IMR-90 (cell line): Measurements from ENCODE around the gene ALK. TPM values are rescaled to one million over a fixed set of nuclear protein-coding genes. Genes with fewer than 3 reads are reported as not detected.

Experiments used
- ATAC-seq: fragments of 200-7000 bp; cut with Tn5 transposase; 2 replicates; pipeline ENCODE4 v1.9.1; 2020; ENCODE audit warnings: low read depth, mild to moderate bottlenecking, moderate library complexity
- BruUV-seq: library from RNA; stranded (reverse); fragments of 400-500 nt; replicated peaks from 2 replicates; lab custom pipeline; 2021; lab: Mats Ljungman, UMichigan
- CTCF ChIA-PET: fragments of 300-600 bp; formaldehyde crosslinking; extraction: SDS; loops from one replicate; lab custom pipeline; 2021; ENCODE audit warnings: antibody characterized with exemption; lab: Yijun Ruan, JAX
- POLR2A ChIA-PET: fragments of 300-600 bp; sonication (Branson Sonifier 250); formaldehyde crosslinking; loops from one replicate; lab custom pipeline; 2022; ENCODE audit warnings: antibody characterized with exemption; ENCODE audit not compliant: unreplicated experiment; lab: Charles Lee
- DNase-seq: peaks from one replicate; pipeline ENCODE4 v3.0.0; 2013
- H2AFZ ChIP-seq: replicated peaks from 2 replicates; pipeline ENCODE3; 2013; ENCODE audit warnings: low read length, mild to moderate bottlenecking; ENCODE audit not compliant: poor library complexity
- H2AK5ac ChIP-seq: 2 replicates; pipeline ENCODE4 v1.6.1; 2013; ENCODE audit warnings: low read depth, low read length, inconsistent platforms
- H2AK9ac ChIP-seq: replicated peaks from 2 replicates; pipeline ENCODE3; 2013; ENCODE audit warnings: mild to moderate bottlenecking, low read depth, low read length, moderate library complexity; ENCODE audit not compliant: poor library complexity
- H2BK120ac ChIP-seq: 2 replicates; pipeline ENCODE4 v1.6.1; 2013; ENCODE audit warnings: low read depth, low read length, inconsistent platforms
- H2BK15ac ChIP-seq: 3 replicates; pipeline ENCODE4 v1.6.1; 2013; ENCODE audit warnings: low read depth, low read length, inconsistent platforms
- H2BK20ac ChIP-seq: 2 replicates; pipeline ENCODE4 v1.6.1; 2013; ENCODE audit warnings: low read depth, mild to moderate bottlenecking, inconsistent platforms, low read length, moderate library complexity
- H2BK5ac ChIP-seq: 2 replicates; pipeline ENCODE4 v1.6.1; 2013; ENCODE audit warnings: mild to moderate bottlenecking, low read depth, low read length, inconsistent platforms; ENCODE audit not compliant: poor library complexity, severe bottlenecking
- H3K14ac ChIP-seq: replicated peaks from 2 replicates; pipeline ENCODE4 v1.6.1; 2013; ENCODE audit warnings: low read depth, low read length, inconsistent platforms
- H3K18ac ChIP-seq: 2 replicates; pipeline ENCODE4 v1.6.1; 2013; ENCODE audit warnings: low read depth, low read length, control low read depth
- H3K23ac ChIP-seq: 2 replicates; pipeline ENCODE4 v1.6.1; 2013; ENCODE audit warnings: low read depth, low read length, inconsistent platforms
- H3K27ac ChIP-seq: 2 replicates; pipeline ENCODE4 v1.5.1; 2013; ENCODE audit warnings: mild to moderate bottlenecking, control low read depth, low read length; ENCODE audit not compliant: insufficient read depth
- H3K27me3 ChIP-seq: 2 replicates; pipeline ENCODE4 v1.6.1; 2013; ENCODE audit warnings: low read length; ENCODE audit not compliant: control insufficient read depth, insufficient read depth
- H3K36me3 ChIP-seq: 2 replicates; pipeline ENCODE4 v1.6.1; 2013; ENCODE audit warnings: low read length, mixed read lengths; ENCODE audit not compliant: control insufficient read depth, insufficient read depth
- H3K4ac ChIP-seq: 2 replicates; pipeline ENCODE4 v1.6.1; 2013; ENCODE audit warnings: low read depth, low read length, inconsistent platforms
- H3K4me1 ChIP-seq: 2 replicates; pipeline ENCODE4 v1.6.1; 2013; ENCODE audit warnings: low read length, mixed read lengths; ENCODE audit not compliant: control insufficient read depth, insufficient read depth
- H3K4me2 ChIP-seq: 2 replicates; pipeline ENCODE4 v1.6.1; 2013; ENCODE audit warnings: low read depth, mild to moderate bottlenecking, control low read depth, low read length, moderate library complexity
- H3K4me3 ChIP-seq: 2 replicates; pipeline ENCODE4 v1.5.1; 2013; ENCODE audit warnings: low read depth, mild to moderate bottlenecking, control low read depth, low read length, moderate library complexity; ENCODE audit not compliant: insufficient read depth
- H3K56ac ChIP-seq: 2 replicates; pipeline ENCODE4 v1.6.1; 2013; ENCODE audit warnings: low read length, inconsistent platforms; ENCODE audit not compliant: insufficient read depth; ENCODE audit errors: extremely low read depth
- H3K79me1 ChIP-seq, 2 experiments: 2 replicates each; pipeline ENCODE4 v1.6.1; 2013; ENCODE audit warnings: low read length in 2 of 2, inconsistent platforms in 1 of 2, low read depth in 1 of 2
- H3K9ac ChIP-seq: 2 replicates; pipeline ENCODE4 v1.6.1; 2013; ENCODE audit warnings: low read depth, low read length, control low read depth
- H3K9me1 ChIP-seq: 2 replicates; pipeline ENCODE4 v1.6.1; 2013; ENCODE audit warnings: low read length, inconsistent platforms; ENCODE audit not compliant: insufficient read depth
- H3K9me3 ChIP-seq: 2 replicates; pipeline ENCODE4 v1.6.1; 2013; ENCODE audit warnings: low read length; ENCODE audit not compliant: control insufficient read depth, insufficient read depth
- H4K20me1 ChIP-seq: 2 replicates; pipeline ENCODE4 v1.6.1; 2013; ENCODE audit warnings: low read length, inconsistent platforms; ENCODE audit not compliant: insufficient read depth
- H4K5ac ChIP-seq: 2 replicates; pipeline ENCODE4 v1.6.1; 2013; ENCODE audit warnings: mild to moderate bottlenecking, low read depth, low read length, control low read depth
- H4K8ac ChIP-seq, 2 experiments: 2 replicates each; pipeline ENCODE4 v1.6.1; 2013; ENCODE audit warnings: low read depth in 2 of 2, low read length in 2 of 2, control low read depth in 1 of 2, inconsistent platforms in 1 of 2
- H4K91ac ChIP-seq: 2 replicates; pipeline ENCODE4 v1.6.1; 2013; ENCODE audit warnings: low read depth, low read length, inconsistent platforms; ENCODE audit not compliant: insufficient read depth
- CEBPB ChIP-seq: IDR thresholded peaks from 2 replicates; pipeline ENCODE4 v1.6.1; 2012; ENCODE audit warnings: low read depth, low read length, improper control_type of control experiment
- CHD1 ChIP-seq: IDR thresholded peaks from 2 replicates; pipeline ENCODE4 v1.6.1; 2012; ENCODE audit warnings: low read depth, low read length, improper control_type of control experiment
- MAFK ChIP-seq: IDR thresholded peaks from 2 replicates; pipeline ENCODE4 v1.6.1; 2012; ENCODE audit warnings: low read depth, low read length, improper control_type of control experiment
- MAZ ChIP-seq: IDR thresholded peaks from 2 replicates; pipeline ENCODE4 v1.6.1; 2012; ENCODE audit warnings: low read depth, mild to moderate bottlenecking, low read length, improper control_type of control experiment, moderate library complexity, borderline replicate concordance
- NFE2L2 ChIP-seq: fragments of 150-350 bp; IDR thresholded peaks from 2 replicates; pipeline ENCODE4 v1.6.1; 2016; ENCODE audit warnings: low read depth, mild to moderate bottlenecking, low read length
- POLR2A ChIP-seq: IDR thresholded peaks from 2 replicates; pipeline ENCODE4 v1.6.1; 2012; ENCODE audit warnings: mild to moderate bottlenecking, low read depth, low read length
- WGBS, 2 experiments: methylation state at CpG; one replicate each; pipeline versions ENCODE4 v1.1.5 to v1.1.7; 2013; ENCODE audit warnings: missing lambda C conversion rate in 2 of 2; ENCODE audit not compliant: insufficient read length in 1 of 2; ENCODE audit errors: extremely low coverage in 2 of 2; 5-methylcytosine and 5-hydroxymethylcytosine counted together
- dilution Hi-C: fragments of 300-500 bp; cut with HindIII; formaldehyde crosslinking; loops from one replicate; pipeline ENCODE4 v1.14.3; 2018; ENCODE audit warnings: low sequenced_read_pairs; ENCODE audit not compliant: unreplicated experiment
- in situ Hi-C: fragments of 300-500 bp; cut with MboI; formaldehyde crosslinking; loops from 3 replicates; pipeline ENCODE4 v1.14.3; 2019; ENCODE audit warnings: low sequenced_read_pairs, inconsistent platforms, mixed read lengths
- intact Hi-C: fragments of 100-400 bp; cut with micrococcal nuclease; formaldehyde crosslinking; loops from 2 replicates; pipeline ENCODE4 v1.10.0; 2022
- polyA plus RNA-seq, 3 experiments: library from polyadenylated mRNA; depleted of rRNA; stranded (reverse); fragments of >200 nt; gene quantifications; 2 replicates each; pipeline ENCODE4 v1.2.3, GENCODE V29; 2012; ENCODE audit warnings: low replicate concordance in 1 of 3
- total RNA-seq: library from RNA; depleted of rRNA; stranded (reverse); fragments of >200 nt; gene quantifications from 2 replicates; pipeline ENCODE4 v1.2.3, GENCODE V29; 2012

ALK gene
- total and polyA plus RNA-seq, 2 of the 4 experiments (the other 2 are of a cell fraction) = not detected

GRCh38 chr2:29220506-29221270 is 700.7 kb downstream of the ALK start:
- peaks cover 2% of the 10 kb centered on the region; the same call in 1 of the 2 replicates for H3K4me1 ChIP-seq
- no peak overlapping the region for H2BK15ac ChIP-seq
- dilution Hi-C loops = no loop called here
- H2AK9ac ChIP-seq = no peak overlapping the region
- no peaks in the 10 kb centered on the region for H3K79me1 ChIP-seq
- no peak overlapping the region for H3K56ac ChIP-seq
- no peak overlapping the region for H3K18ac ChIP-seq
- H3K27ac ChIP-seq = no peak overlapping the region
- H3K9ac ChIP-seq = no peak overlapping the region
- H4K20me1 ChIP-seq = no peaks in the 10 kb centered on the region
- CTCF ChIA-PET = no interaction called here
- WGBS, 2 experiments = 58% methylated on average over 5 of the region's 12 CpGs; no CpG with 5 or more reads in 1 of the 2 experiments
- no peak overlapping the region for H3K4me3 ChIP-seq
- no peak overlapping the region for H4K5ac ChIP-seq
- H3K4ac ChIP-seq = no peak overlapping the region
- TF ChIP-seq NFE2L2 (no peak), MAZ (no peak), CEBPB (no peak), CHD1 (no peak), MAFK (no peak), POLR2A (no peak)
- ATAC-seq (no peak), DNase-seq (no peak)
- H2AK5ac ChIP-seq = no peak overlapping the region
- no peaks in the 10 kb centered on the region for H3K9me1 ChIP-seq
- H2AFZ ChIP-seq = no peak overlapping the region
- H3K23ac ChIP-seq = no peak overlapping the region
- no peaks in the 10 kb centered on the region for H3K9me3 ChIP-seq
- H4K8ac ChIP-seq = no peak overlapping the region
- H3K4me2 ChIP-seq = no peak overlapping the region
- no TSS peak for BruUV-seq
- H3K27me3 ChIP-seq = peaks cover 37% of the 10 kb centered on the region
- H2BK20ac ChIP-seq = no peak overlapping the region
- H2BK120ac ChIP-seq = no peak overlapping the region
- no peak overlapping the region for H3K14ac ChIP-seq
- no peak overlapping the region for H2BK5ac ChIP-seq
- intact Hi-C loops = no loop called here
- no peaks in the 10 kb centered on the region for H3K36me3 ChIP-seq
- POLR2A ChIA-PET = no interaction called here
- no peak overlapping the region for H4K91ac ChIP-seq
- in situ Hi-C loops = no loop called here
